ENCODE results near the gene CCR9.
A peak's percentile ranks its signal among the peaks of the same experiment; 100 is the strongest.

CCR9 gene

GRCh38 chr3:45912435-45912834, 26.1 kb downstream of the CCR9 start:
- no peak overlapping the region for H3K4me3 ChIP-seq (ENCODE audit: low read length)
- TF ChIP-seq CTCF (IDR thresholded peaks at IDR 0.05; ENCODE audit: insufficient read depth, low read depth, low read length, missing control alignments), result no peak
- DNase-seq (ENCODE audit: low read depth), result no peak

GRCh38 chr3:45914362-45915058, 28.2 kb downstream of the CCR9 start:
- DNase-seq (ENCODE audit: low read depth), result no peak
- no peak for TF ChIP-seq CTCF (IDR thresholded peaks at IDR 0.05; ENCODE audit: insufficient read depth, low read depth, low read length, missing control alignments)
- no peak overlapping the region for H3K4me3 ChIP-seq (ENCODE audit: low read length)

- no peak overlapping the region for H3K4me3 ChIP-seq (ENCODE audit: low read length)
- no peak for DNase-seq (ENCODE audit: low read depth)
These were observed 28.7 kb downstream of the CCR9 start for GRCh38 chr3:45915059-45915439.

GRCh38 chr3:45915518-45916231, 29.3 kb downstream of the CCR9 start:
- H3K4me3 ChIP-seq (ENCODE audit: low read length), result no peak overlapping the region
- no peak for TF ChIP-seq CTCF (IDR thresholded peaks at IDR 0.05; ENCODE audit: insufficient read depth, low read depth, low read length, missing control alignments)
- DNase-seq (ENCODE audit: low read depth), result peak; percentile 93

More at GRCh38 chr3:45915059-45915439, 28.7 kb downstream of the CCR9 start:
- TF ChIP-seq CTCF (IDR thresholded peaks at IDR 0.05; ENCODE audit: insufficient read depth, low read depth, low read length, missing control alignments), result no peak

- H3K4me3 ChIP-seq (ENCODE audit: low read length), result no peak overlapping the region
- no peak for TF ChIP-seq CTCF (IDR thresholded peaks at IDR 0.05; ENCODE audit: insufficient read depth, low read depth, low read length, missing control alignments)
These were observed 31.0 kb downstream of the CCR9 start for GRCh38 chr3:45917146-45917898.

GRCh38 chr3:45921158-45922038, 35.1 kb downstream of the CCR9 start:
- no peak for TF ChIP-seq CTCF (IDR thresholded peaks at IDR 0.05; ENCODE audit: insufficient read depth, low read depth, low read length, missing control alignments)
- no peak overlapping the region for H3K4me3 ChIP-seq (ENCODE audit: low read length)
- no peak for DNase-seq (ENCODE audit: low read depth)

More at GRCh38 chr3:45917146-45917898, 31.0 kb downstream of the CCR9 start:
- DNase-seq (ENCODE audit: low read depth), result peak; percentile 36

Data from epithelial cell of esophagus (primary cell).